HG03060 (cell line): ENCODE data around the gene DUSP3.

Experiments used
- ATAC-seq: cut with Tn5 transposase; IDR thresholded peaks from one replicate; pipeline ENCODE4 v1.9.1; 2021; ENCODE audit warnings: low read depth, moderate number of reproducible peaks; ENCODE audit not compliant: unreplicated experiment

The DUSP3 gene

GRCh38 chr17:43778337-43779144 lies at the start of gene DUSP3:
DUSP3 (minus strand) TSS chr17:43778977; CDS start chr17:43778924, 53 bp downstream.
- ATAC-seq: no peak

DNA sequence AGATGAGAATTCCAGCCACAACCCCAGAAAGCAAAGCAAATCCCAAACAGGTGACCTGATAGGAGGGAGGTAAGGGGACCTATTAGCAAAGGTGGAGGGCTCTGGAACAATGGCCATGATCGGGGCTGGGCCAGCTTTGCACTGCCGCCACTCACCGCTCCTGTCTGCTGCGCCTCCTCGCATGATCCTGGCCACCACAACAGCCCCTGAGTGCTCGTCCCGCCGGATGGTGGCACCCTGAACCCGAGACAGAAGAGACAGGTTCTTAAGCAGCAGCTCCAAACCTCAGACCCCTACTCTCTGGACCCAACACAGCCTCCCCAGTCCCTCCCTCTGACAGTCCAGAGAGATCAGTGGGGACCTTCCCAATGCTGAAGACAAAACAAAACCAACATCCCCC lies 48.8 kb upstream of the DUSP3 start:
- no peak for ATAC-seq

DNA sequence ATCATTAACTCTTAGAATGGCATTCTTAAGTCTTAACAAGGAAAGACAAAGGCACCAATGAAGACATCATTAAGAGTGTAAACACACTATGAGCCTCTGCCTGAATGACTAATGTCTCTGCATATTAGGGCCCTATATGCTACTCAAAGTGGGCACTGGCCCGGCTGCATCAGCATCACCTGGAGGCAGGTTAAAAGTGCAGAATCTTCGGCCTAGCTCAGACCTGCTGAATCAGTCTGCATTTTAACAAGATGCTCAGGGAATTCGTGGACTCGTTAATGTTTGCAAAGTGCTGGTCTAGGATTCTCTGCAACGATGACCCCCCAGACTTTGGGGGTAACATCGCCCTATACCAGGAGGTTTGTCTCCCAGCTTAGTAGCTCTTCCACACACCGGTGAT lies 47.4 kb upstream of the DUSP3 start:
- ATAC-seq: no peak

- no peak for ATAC-seq
These were observed 46.8 kb upstream of the DUSP3 start for GRCh38 chr17:43825567-43825966.

GRCh38 chr17:43823350-43824084 lies 44.7 kb upstream of the DUSP3 start:
- ATAC-seq: no peak

GRCh38 chr17:43822570-43823190 lies 43.9 kb upstream of the DUSP3 start:
- ATAC-seq: no peak

- no peak for ATAC-seq
These were observed 42.0 kb upstream of the DUSP3 start for GRCh38 chr17:43820759-43821158.

DNA sequence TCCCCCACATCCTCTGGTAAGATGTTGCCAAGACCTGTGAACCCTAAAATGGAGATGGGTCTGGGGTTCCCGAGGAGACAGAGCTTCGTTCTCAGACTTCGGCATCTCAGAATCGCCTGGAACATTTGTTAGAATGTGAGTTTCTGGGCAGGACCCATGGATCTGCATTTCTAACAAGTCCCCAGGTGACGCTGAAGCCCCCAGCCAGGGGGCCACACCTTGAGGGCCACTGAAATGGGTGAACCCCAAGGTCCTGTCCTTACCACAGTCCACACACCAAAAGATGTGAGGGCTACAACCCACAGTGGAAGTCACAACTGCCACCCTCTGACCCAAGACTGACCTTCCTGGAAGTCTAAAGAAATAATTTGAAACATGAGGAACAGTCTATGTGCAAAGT lies 40.2 kb upstream of the DUSP3 start:
- ATAC-seq: no peak

- no peak for ATAC-seq
These were observed 39.0 kb upstream of the DUSP3 start for GRCh38 chr17:43817826-43818225.

DNA sequence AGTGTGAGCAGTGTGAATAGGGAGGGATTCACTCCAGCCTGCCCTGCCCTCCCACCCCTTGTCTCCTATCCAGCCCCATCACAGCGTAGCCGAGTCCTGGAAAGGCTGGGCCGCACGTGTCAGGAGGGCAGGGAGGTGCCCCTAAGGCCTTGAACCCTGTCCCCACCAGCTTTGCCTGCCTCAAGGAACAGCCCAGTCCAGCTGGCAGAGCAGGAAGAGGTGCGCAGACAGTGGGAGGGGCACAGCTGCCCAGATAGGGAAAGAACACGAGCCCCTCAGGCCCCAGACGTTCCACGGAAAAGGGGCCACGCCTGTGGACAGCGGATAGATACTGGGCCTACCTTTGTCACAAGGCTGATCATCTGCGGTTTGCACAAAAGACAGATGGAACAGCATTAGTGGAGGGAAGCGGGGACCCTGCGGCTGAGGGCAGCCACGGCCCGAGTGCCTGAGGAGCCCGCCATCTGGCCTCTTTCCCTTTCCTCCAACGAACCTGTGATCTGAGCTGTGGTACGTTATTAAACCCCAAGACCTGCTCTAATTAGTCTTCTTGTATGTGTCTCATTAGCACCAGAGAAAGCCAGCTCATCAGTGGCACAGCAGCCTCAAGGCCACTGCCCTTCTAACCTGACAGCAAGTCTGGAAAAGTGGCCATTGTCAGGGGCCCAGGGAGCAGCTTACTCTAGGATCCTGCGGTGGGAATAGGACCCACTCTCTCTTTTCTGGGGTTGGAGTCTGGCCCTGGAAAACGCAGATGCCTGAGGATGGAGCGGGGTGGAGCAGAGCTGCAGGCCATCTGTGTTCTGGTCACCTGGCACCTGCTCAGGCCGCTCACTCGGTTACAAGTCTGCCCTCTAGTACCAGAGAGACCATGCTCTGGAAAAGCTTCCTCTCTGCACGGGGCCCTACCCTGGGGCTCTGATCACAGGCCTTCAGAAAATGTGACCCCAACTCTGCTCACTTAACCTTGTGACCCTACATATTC lies 37.9 kb upstream of the DUSP3 start:
- ATAC-seq: no peak

DNA sequence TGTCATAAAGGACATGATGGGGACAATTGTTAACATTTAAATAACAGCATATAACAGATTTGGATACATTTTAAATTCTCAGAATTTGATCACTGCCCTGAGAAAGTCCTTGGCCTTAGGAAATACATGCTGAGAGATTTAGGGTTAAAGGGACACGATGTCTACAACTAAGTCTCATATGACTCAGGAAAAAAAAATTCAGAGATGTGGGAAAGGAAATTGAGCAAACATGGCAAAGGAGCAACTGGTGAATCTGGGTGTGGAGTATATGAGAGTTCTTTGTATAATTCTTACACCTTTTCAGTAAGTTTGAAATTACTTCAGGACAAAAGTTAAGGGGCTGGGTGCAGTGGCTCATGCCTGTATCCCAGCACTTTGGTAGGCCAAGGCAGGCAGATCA lies 35.9 kb upstream of the DUSP3 start:
- ATAC-seq: no peak

GRCh38 chr17:43814026-43814425 lies 35.2 kb upstream of the DUSP3 start:
- no peak for ATAC-seq

DNA sequence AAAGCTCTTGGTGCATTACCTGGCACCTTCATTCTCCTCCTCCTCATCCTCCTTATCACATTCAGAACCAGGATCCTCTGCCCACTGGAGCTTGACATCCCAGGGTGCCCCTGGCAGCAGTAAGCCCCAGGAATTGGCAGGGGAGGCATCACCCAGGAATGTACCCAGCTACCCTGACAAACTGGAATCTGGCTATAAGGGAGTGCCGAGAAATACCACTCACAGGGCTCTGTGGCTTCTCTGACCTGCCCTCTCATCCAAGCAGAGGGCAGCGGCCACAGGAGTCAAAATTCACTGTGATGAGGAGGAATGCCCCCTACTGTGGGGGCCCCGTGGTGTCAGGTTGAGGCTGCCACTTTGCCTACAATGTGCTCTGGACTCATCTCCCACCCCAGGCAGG lies 34.6 kb upstream of the DUSP3 start:
- ATAC-seq: no peak

DNA sequence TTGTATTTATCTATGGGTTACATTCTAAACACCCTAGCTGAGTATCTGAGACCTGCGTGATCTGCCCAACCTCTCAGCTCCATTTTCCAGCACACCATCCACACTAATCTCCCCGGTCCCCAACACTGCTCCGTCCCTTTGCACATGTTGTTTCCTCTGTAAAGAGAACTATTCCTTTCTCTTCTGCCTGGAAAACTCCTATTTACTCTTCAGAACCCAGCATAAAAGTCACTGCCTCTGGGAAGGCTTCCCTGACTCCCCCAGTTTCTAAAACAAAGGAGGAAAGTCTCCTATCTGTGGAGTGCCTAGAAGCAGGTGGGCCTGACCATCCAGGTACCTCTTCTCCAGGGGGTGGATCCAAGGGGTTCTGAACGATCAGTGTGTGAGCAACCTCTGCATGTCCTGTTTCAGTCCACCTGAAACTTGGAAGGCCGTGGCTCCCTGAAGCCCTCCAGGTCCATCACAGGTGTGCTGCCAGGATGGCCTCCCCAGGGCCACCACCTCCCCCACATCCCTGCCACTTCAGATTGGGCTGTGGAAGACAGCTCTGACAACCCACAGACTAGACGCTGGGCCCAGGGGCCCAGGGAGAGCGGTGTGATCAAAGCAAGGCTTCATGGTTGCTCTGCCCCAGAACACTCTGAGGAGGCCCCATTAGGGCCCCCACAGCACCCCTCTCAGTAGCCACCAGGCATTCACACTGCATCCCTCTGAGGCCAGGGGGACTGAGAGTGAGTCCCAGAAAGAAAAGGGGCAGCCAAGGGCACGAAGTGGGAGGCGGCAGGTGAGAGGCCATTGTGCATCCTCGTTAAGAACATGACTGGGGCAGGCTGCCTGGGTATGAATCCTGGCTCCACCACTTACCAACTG lies 33.9 kb upstream of the DUSP3 start:
- ATAC-seq: no peak

DNA sequence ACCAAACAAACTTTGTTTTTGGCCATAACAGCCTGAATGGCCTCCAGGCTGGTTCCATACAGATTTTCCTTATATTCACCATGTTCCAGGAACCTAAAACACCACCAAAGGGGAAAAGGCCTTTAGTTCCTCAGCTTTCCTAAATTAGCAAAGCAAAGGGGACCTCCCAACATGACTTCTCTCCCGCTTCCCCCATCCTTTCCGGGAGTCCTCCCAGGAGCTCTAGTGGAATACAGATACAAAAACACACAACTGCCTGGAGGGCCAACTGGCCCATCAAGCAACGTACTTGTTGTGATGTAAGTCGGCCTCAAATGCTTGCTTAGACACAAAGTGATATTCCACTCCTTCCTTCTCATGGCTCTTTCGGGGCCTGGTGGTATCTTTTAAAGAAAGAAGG lies 32.0 kb upstream of the DUSP3 start:
- ATAC-seq: no peak

DNA sequence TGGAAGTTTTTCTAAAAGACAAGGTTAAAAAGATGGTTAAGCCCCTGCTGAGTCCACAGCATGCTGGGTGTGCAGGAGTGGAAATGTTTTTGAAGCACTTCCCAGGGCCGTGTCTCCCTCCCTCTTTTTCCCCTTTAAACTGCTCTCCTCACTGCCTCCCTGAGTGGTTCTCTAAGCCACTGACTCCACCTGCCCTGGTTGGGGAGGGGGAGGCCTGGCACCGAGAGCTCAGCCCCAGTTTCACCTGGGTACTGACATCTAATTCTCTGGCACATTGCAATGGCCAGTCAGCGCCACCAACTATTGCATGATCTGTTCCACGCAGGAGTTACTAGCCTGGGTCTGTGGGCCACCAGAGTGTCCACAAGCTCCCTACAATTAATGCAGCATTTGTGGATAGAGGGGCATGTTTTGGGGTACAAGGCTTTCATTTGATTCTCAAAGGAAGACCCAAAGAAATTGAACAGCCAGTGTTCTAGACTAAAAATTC lies 31.5 kb upstream of the DUSP3 start:
- no peak for ATAC-seq

GRCh38 chr17:43809121-43809520 lies 30.3 kb upstream of the DUSP3 start:
- no peak for ATAC-seq

DNA sequence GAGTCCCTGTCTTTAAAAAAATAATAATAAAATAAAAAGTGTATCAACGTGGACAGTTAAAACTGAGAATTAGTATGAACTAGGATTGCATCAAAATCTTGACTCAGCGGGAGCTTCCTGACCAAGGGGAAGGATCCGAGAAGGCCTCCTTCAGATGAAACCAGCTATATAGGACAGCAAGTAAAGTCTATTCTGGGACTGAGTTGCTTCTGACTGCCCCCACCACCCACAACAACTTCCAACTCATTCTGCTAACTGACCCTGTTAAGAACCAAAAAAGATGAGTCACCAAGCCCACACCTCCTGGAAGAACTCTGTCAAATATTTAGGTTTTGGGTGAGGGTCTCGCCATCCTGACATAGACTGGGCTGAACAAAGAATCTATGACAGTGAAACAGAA lies 29.3 kb upstream of the DUSP3 start:
- no peak for ATAC-seq

DNA sequence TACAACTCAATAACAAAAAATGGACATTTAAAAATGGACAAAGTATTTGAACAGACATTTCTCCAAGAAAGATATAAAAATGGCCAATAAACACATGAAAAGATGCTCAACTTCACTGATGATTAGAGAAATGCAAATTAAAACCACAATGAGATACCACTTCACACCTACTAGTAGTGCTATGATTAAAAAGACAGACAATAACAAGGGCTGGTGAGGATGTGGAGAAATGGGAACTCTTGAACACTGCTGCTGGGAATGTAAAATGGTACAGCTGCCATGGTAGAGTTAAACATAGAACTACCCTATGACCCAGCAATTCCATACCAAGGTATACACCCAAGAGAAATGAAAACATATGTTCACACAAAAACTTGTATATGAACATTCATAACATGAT lies 26.3 kb upstream of the DUSP3 start:
- no peak for ATAC-seq
